ENCODE data around the gene TEX19. TPM values are rescaled to one million over a fixed set of nuclear protein-coding genes. Genes with fewer than 3 reads are reported as not detected.

The TEX19 gene
- total RNA-seq, 4 donors from 2014 or later = not detected

DNA sequence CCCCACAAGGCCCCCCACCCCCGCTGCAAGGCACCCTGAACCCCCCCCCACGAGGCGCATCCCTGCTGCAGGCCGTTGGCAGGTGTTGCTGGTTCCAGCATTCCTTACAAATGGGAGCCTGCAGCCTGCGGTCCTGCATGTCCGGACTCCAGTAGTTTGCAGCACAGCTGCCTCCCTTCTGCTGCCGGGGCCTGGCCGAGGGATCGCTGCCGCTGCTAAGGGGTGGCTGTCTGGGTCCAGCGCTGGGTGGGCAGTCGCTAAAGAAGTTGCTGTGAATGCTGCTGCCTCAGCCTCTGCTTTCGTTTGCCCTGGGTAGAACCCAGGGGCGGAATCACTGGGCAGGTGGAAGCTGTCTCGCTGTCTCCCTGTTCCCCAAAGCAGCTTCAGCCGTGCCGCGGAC lies 24.4 kb downstream of the TEX19 start:
- Histone ChIP-seq H3K27me3 (peaks cover 0 to 94% (median 28%) of the 10 kb centered on the region in 4 donors), H3K27ac (replicated peaks in 1 of 4) (no peak overlapping the region), H3K9me3 (no peaks in the 10 kb centered on the region), H3K36me3 (no peaks in the 10 kb centered on the region), H3K4me1 (peaks cover 14 to 46% (median 29%) of the 10 kb centered on the region in 4 donors), H3K4me3 (no peak overlapping the region)
- DNase-seq (ENCODE audit: extremely low spot score) = no peak
- 46% methylated on average over 12 of the region's 18 CpGs for WGBS
- intact Hi-C loops (cut with DNase I) = no loop called here
- TF ChIP-seq EP300 (IDR thresholded peaks at IDR 0.05) (no peak), POLR2AphosphoS5 (IDR thresholded peaks at IDR 0.05) (no peak), POLR2A (IDR thresholded peaks at IDR 0.05; ENCODE audit: low read depth) (no peak)
- TF ChIP-seq, protein P1, sequence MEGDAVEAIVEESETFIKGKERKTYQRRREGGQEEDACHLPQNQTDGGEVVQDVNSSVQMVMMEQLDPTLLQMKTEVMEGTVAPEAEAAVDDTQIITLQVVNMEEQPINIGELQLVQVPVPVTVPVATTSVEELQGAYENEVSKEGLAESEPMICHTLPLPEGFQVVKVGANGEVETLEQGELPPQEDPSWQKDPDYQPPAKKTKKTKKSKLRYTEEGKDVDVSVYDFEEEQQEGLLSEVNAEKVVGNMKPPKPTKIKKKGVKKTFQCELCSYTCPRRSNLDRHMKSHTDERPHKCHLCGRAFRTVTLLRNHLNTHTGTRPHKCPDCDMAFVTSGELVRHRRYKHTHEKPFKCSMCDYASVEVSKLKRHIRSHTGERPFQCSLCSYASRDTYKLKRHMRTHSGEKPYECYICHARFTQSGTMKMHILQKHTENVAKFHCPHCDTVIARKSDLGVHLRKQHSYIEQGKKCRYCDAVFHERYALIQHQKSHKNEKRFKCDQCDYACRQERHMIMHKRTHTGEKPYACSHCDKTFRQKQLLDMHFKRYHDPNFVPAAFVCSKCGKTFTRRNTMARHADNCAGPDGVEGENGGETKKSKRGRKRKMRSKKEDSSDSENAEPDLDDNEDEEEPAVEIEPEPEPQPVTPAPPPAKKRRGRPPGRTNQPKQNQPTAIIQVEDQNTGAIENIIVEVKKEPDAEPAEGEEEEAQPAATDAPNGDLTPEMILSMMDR (IDR thresholded peaks at IDR 0.05) = no peak

DNA sequence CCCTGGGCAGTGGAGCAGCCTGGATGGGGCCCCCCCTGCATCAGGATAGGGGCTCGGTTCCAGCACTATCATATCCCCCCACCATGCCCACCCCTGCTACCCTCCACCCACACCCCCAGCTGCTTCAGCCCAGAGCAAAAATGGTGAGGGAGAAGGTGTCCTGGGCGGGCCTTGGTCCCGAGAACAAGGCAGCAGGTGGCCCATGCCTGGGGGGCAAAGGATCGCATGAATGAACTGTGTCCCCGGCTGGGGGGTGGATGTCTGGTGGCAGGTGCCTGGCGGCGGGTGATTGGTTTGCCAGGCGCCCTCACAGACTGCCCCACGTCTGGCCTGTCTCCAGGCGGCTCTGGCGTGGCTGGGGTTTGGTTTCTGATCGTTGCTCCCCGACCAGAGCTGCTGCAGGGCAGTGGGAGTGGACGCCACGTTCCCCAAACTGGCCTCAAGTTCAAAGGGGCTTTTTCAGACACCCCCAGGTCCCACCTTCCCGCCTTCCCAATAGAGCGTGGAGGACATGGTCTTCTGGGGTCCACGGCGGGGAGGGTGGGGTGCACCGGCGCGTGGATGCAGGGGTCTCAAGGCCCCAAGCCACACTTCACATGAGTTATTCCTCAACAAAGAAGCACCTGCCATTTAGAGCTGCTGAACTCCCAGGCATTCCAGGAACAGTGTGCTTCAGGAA lies 25.1 kb downstream of the TEX19 start:
- no peak for TF ChIP-seq POLR2A (IDR thresholded peaks at IDR 0.05; ENCODE audit: low read depth)
- no peak for TF ChIP-seq EP300 (IDR thresholded peaks at IDR 0.05)
- no peak for TF ChIP-seq POLR2AphosphoS5 (IDR thresholded peaks at IDR 0.05)
- TF ChIP-seq, protein P1 (IDR thresholded peaks at IDR 0.05) = no peak
- Histone ChIP-seq H3K4me3 (no peak overlapping the region), H3K4me1 (peaks cover 14 to 46% (median 29%) of the 10 kb centered on the region in 4 donors), H3K27ac (replicated peaks in 1 of 4) (no peak overlapping the region), H3K27me3 (peaks cover 0 to 86% (median 26%) of the 10 kb centered on the region in 4 donors), H3K9me3 (no peaks in the 10 kb centered on the region), H3K36me3 (no peaks in the 10 kb centered on the region)
- intact Hi-C loops (cut with DNase I) = no loop called here
- DNase-seq (ENCODE audit: extremely low spot score) = no peak
- 80% methylated on average over 8 of the region's 22 CpGs for WGBS

DNA sequence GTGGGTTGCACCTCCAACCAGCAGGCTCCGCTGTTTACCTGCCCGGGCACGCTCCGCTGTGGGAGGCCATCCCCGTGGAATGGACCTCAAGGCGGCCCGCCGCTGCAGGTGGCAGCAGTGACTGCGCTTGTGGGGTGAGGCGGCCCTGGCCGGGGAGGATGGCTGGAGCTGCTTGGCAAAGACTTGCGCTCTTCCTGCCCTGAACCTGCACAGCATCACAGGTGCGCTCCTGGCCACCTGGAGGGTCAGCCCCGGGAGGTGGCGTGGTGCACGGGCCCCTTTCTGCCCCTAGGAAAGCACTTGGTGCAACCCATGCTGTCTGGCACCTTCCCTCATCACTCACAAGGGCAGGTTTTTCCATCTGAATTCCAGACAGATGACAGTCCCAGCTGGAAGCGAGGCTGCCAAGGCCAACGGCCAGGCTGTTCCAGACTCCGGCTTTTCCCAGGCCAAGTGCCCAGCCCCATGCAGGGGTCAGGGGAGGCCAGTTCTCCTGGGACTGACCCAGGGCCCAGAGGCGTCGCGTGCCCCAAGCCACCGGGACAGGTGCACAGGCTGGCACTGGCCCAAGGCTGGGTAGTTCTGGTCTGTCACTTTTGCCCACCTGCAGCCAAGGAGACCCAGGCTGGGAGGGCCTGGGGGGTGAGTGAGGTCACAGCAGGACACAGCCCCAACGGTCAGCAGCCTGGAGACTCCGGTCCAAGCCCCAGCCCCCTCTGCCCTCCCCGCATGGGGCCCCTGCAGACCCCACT lies 25.9 kb downstream of the TEX19 start:
- peaks cover 14 to 40% (median 29%) of the 10 kb centered on the region in 4 donors for H3K4me1 ChIP-seq
- H3K4me3 ChIP-seq = no peak overlapping the region
- intact Hi-C loops (cut with DNase I) = no loop called here
- H3K27ac ChIP-seq (replicated peaks in 1 of 4) = peak overlapping the region; percentile 38 to 54 (median 46)
- TF ChIP-seq POLR2A (IDR thresholded peaks at IDR 0.05; ENCODE audit: low read depth) = no peak
- peak in 1 of 2 donors; percentile 19 for TF ChIP-seq POLR2AphosphoS5 (IDR thresholded peaks at IDR 0.05)
- TF ChIP-seq, protein P1 (IDR thresholded peaks at IDR 0.05) = no peak
- H3K27me3 ChIP-seq = peaks cover 0 to 79% (median 26%) of the 10 kb centered on the region in 4 donors
- 25% methylated on average over 6 of the region's 26 CpGs for WGBS
- no peaks in the 10 kb centered on the region for H3K36me3 ChIP-seq
- H3K9me3 ChIP-seq = no peaks in the 10 kb centered on the region
- no peak for DNase-seq (ENCODE audit: extremely low spot score)

DNA sequence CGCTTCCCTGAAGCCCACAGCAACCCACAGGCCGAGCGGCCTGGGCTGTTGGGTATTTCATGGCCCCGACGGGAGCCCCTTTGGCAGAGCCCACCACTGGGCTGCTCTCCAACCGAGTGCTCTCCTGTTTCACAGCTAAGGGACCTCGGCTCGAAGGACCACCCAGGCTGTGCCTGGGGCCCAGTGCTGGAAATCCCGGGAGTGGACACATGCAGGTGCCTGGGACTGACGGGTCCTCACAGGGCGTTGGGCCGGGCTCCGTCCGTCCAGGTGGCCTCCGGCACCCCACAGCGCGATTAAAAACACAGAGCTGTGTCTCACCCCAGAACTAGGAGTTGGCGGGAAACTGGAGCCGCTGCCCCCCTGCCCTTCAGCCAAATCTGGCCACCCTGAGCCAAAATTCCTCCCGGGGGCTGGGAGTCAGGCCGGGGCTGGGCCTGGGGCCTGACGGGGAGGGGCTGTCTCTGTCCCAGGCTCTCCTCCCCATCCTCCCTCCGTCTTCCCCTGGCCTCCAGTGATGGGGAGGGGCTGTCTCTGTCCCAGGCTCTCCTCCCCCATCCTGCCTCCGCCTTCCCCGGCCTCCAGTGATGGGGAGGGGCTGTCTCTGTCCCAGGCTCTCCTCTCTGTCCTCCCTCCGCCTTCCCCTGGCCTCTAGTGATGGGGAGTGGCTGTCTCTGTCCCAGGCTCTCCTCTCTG lies 26.7 kb downstream of the TEX19 start:
- H3K27me3 ChIP-seq = peaks cover 0 to 71% (median 26%) of the 10 kb centered on the region in 4 donors
- no peaks in the 10 kb centered on the region for H3K9me3 ChIP-seq
- peak overlapping the region; percentile 38 to 54 (median 46) for H3K27ac ChIP-seq (replicated peaks in 1 of 4)
- intact Hi-C loops (cut with DNase I) = no loop called here
- TF ChIP-seq, protein P1 (IDR thresholded peaks at IDR 0.05) = no peak
- TF ChIP-seq POLR2A (IDR thresholded peaks at IDR 0.05; ENCODE audit: low read depth) (no peak), EP300 (IDR thresholded peaks at IDR 0.05) (no peak), POLR2AphosphoS5 (IDR thresholded peaks at IDR 0.05) (no peak)
- H3K4me1 ChIP-seq = peaks cover 14 to 39% (median 29%) of the 10 kb centered on the region in 4 donors
- H3K4me3 ChIP-seq = no peak overlapping the region
- 17% methylated on average over 13 of the region's 26 CpGs for WGBS
- no peaks in the 10 kb centered on the region for H3K36me3 ChIP-seq
- no peak for DNase-seq (ENCODE audit: extremely low spot score)

Measured in esophagus muscularis mucosa (tissue), 4 donors.